ENCODE measurements around the gene ODF4.

GRCh38 chr17:8371786-8372185, 32.1 kb downstream of the ODF4 start:
- no peak for TF ChIP-seq REST (IDR thresholded peaks at IDR 0.05; ENCODE audit: insufficient read depth in 1 of 2, low read depth in 2 of 2, low read length in 2 of 2)
- no peak for TF ChIP-seq POLR2AphosphoS5 (IDR thresholded peaks at IDR 0.05; ENCODE audit: low read depth, low read length)
- no peak for TF ChIP-seq FOXP2 (optimal IDR thresholded peaks at IDR 0.05; ENCODE audit: borderline replicate concordance, extremely low read depth, extremely low read length, insufficient read depth)
- no peak for TF ChIP-seq SIN3A (IDR thresholded peaks at IDR 0.05; ENCODE audit: borderline replicate concordance, insufficient read depth, low read length)
- TF ChIP-seq TAF1 (IDR thresholded peaks at IDR 0.05; ENCODE audit: borderline replicate concordance, insufficient read depth, low read length): no peak

Data from PFSK-1 (cell line).